GM12891 (cell line): ENCODE measurements around the gene NPBWR2.

Experiments used
- DNase-seq: peaks from one replicate; pipeline ENCODE4 v3.0.0; 2011; ENCODE audit warnings: low spot score; ENCODE audit not compliant: insufficient read length
- FAIRE-seq: peaks from 2 replicates; lab custom pipeline; 2011; peaks lifted over from hg19 to GRCh38; lab: Jason Lieb, UNC
- PAX5 ChIP-seq: IDR thresholded peaks from 2 replicates; pipeline ENCODE4 v1.6.1; 2011; ENCODE audit warnings: low read length, moderate library complexity, mild to moderate bottlenecking; ENCODE audit not compliant: insufficient read depth, severe bottlenecking
- POLR2A ChIP-seq: IDR thresholded peaks from 2 replicates; pipeline ENCODE4 v1.6.1; 2011; ENCODE audit warnings: low read depth, low read length, control low read depth
- POLR2AphosphoS5 ChIP-seq: IDR thresholded peaks from 2 replicates; pipeline ENCODE4 v1.6.1; 2011; ENCODE audit warnings: low read depth, low read length, control low read depth
- POU2F2 ChIP-seq: IDR thresholded peaks from 2 replicates; pipeline ENCODE4 v1.6.1; 2011; ENCODE audit warnings: low read depth, mild to moderate bottlenecking, control low read depth, low read length, moderate library complexity
- SPI1 ChIP-seq: IDR thresholded peaks from 2 replicates; pipeline ENCODE4 v1.6.1; 2011; ENCODE audit warnings: low read depth, low read length, control low read depth
- TAF1 ChIP-seq: IDR thresholded peaks from 2 replicates; pipeline ENCODE4 v1.6.1; 2011; ENCODE audit warnings: low read depth, low read length, control low read depth

The NPBWR2 gene

DNA sequence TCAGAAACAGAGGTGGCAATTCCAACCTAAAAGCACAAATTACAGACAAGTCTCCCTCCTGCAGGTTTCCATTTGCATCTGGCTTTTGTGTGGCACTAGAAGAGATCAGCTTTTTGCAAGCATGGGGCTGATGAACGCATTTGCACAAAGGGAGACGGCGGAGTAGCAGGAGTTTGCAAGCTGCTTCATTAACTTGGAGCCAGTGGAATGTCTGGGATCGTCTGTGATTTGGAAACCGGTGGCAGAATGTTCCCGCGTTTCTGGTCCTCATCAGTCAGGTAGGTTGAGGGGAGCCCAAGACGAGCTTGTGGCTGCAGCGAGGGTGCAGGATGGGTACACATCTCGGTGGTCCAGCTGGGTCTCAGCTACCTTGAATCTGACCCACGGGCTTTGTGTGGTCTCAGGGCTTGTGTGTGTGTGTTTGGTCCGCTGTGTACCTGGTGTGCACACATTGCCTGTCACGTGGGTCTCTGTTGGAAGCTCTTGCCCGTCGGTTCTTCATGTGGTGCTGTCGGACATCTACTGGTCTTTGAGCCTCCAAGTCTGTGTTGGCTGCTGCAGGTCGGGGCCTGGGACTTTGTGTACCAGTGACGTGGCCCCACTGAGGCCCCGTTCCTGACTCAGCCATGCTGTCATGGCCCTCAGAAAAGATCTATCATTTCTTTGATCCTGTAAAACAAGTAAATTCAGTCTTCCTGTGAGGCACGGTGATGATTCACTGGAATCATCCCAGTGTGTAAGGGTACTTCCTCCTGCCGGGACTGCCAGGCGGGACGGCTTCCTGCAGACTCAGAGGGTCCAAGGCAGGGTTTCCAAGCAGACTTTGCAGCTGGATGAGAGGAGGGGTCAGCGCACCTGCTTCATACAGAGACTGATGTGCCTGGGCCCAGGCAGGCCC is 44.5 kb upstream of the NPBWR2 start:
- DNase-seq: no peak
- FAIRE-seq: no peak
- TF ChIP-seq POU2F2: no peak

DNA sequence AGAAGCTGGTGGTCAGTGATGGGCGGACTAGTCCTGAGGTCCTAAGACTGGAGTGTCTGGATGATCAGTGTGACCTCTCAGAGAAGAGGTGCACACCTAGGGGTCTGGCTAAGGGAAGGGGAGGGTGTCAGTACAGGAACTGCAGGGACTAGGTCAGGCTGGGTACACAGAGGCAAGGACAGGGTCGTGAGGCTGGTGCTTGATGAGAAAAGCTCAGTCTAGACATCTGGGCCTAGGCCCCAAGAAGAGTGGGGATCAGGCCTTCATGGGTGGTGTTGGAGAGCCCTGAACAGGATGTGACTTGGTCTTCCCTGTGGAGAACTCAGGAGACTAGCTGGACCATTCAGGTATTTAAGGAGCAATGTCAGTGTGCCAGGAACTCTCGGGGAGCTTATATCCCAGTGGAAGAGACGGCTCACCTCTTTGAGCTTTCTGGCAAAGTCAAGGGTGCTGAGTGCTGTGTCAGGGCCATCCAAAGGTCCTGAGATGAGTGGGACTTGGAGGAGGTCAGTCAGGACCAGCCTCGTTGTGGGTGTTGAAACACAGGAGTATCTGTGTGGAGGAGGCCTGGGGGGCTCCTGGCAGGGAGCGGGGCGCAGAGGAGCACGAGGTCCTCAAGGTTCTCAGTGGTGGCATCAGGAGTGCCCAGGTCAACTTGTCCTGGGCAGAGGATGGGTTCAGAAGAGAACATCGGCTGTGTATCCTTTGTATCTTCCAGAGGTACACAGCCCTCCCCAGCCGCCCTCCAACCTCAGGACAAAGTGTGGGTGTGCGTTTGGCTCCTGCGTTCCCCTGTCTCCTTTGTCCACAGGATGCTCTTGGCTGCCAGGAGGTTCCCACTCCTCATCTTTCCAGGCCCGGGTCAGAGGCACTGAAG is 43.6 kb upstream of the NPBWR2 start:
- DNase-seq: no peak
- TF ChIP-seq PAX5: no peak
- no peak for FAIRE-seq

DNA sequence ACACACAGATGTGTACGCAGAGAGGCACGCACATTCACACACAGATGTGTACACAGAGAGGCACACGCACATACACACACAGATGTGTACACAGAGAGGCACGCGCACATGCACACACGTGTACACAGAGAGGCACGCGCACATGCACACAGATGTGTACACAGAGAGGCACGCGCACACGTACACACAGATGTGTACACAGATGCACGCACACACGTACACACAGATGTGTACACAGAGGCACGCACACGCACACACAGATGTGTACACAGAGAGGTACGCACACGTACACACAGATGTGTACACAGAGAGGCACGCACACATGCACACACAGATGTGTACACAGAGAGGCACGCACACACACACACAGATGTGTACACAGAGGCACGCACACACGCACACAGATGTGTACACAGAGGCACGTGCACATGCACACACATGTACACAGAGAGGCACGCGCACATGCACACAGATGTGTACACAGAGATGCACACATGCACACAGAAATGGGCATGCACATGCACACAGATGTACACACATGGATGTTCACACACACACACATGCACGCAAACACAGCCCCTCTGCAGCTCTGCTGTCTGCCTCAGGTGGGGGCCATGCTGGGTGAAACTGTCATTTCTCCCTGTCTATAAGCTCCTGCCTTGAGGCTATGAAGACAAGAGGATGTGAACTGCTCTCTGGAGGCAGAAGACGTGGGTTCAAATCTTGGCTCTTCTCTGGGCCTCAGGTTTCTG is 42.6 kb upstream of the NPBWR2 start:
- FAIRE-seq: peak; percentile 9
- TF ChIP-seq TAF1 (no peak), POU2F2 (no peak), POLR2A (no peak), POLR2AphosphoS5 (no peak), SPI1 (no peak), PAX5 (no peak)
- DNase-seq: no peak

DNA sequence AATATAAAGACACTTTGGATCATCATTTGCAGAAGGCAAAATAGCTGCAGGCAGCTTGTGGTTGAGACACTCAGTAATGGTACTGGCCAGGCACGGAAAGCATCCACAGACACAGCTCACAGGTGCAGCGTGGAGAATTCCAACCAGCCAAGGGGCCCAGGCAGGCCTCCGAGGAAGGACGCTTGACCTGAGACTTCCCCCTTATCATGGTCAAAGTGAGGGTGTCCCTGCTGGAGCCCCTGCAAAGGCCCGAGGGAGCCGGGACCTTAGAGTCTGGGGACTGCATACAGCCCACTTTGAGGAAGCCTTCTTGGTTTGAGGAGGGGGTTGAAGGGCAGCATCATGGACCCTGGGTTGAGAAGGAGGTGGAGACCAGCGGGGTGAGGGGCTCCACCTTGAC is 41.8 kb upstream of the NPBWR2 start:
- DNase-seq: no peak

GRCh38 chr20:64148581-64148980 is 41.2 kb upstream of the NPBWR2 start:
- DNase-seq: no peak
- TF ChIP-seq POLR2AphosphoS5 (no peak), PAX5 (no peak), POU2F2 (no peak), POLR2A (no peak), TAF1 (no peak), SPI1 (no peak)
- FAIRE-seq: no peak

More for the DNA sequence above, 41.8 kb upstream of the NPBWR2 start:
- TF ChIP-seq TAF1 (no peak), POLR2A (no peak), SPI1 (no peak), PAX5 (no peak), POLR2AphosphoS5 (no peak), POU2F2 (no peak)
- FAIRE-seq: no peak

DNA sequence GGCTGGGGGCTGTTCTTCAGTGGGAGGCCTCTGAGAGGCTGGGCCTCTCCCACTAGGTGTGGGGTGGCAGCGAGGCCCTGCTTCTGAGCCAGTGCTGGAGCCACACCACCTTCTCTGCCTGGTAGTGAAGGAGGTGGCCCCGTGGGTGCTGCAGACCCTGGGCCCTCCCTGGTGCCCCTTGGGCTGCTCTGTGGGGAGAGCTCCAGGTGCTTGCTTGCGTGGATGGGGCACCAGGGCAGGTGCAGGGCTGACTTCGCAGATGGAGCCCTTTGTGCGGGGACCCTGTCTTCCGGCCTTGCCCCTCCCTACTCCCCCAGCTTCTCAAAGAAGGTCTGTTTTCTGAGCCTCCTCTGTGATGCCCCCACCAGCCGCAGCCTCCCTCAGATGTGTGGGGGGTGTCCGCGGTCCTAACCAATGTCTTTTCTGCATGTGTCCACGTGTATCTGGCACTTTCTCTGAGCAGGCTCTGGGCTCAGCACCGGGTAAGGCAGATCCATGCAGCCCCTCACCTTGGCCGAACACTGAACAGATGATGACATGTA is 39.6 kb upstream of the NPBWR2 start:
- FAIRE-seq (no peak), DNase-seq (no peak)
- no peak for TF ChIP-seq SPI1
- TF ChIP-seq POLR2AphosphoS5: no peak
- TF ChIP-seq PAX5: no peak
- no peak for TF ChIP-seq POLR2A
- TF ChIP-seq TAF1: no peak
- no peak for TF ChIP-seq POU2F2

DNA sequence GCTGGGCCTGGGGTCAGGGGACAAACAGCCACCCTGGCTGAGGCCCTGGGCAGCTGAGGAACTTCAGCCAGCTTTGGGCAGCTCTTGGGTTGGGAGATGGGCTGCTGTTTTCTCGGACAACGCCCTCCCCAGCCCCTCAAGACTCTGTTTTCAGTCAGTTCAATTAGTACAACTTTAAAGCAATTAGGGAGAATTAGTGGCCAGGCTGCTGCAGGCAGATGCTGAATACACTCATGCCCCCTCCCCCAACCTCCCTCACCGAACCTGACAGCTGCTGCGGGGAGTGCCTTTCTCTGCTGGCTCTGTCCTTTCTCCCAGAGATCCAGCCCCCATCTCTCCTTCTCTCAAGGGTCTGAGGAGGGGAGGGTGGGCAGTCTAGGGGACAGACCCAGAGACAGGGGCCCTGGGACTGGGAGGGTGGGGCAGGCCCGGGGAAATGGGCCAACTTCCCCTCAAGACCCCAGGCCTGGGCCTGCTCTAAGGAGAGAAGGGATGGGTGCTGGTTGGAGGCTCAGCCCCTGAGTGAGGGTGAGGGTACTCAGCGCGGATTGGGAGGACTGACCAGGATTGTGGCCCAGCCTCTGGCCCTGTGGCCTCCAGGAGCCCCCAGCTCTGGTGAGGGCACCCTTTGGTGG is 39.1 kb upstream of the NPBWR2 start:
- TF ChIP-seq POLR2A: no peak
- TF ChIP-seq POLR2AphosphoS5: no peak
- TF ChIP-seq TAF1: no peak
- TF ChIP-seq POU2F2: no peak
- no peak for TF ChIP-seq PAX5
- TF ChIP-seq SPI1: no peak
- no peak for DNase-seq
- no peak for FAIRE-seq

GRCh38 chr20:64145458-64146300 is 38.3 kb upstream of the NPBWR2 start:
- FAIRE-seq: no peak
- TF ChIP-seq PAX5: no peak
- TF ChIP-seq SPI1: no peak
- no peak for TF ChIP-seq POU2F2
- no peak for TF ChIP-seq TAF1
- no peak for TF ChIP-seq POLR2A
- TF ChIP-seq POLR2AphosphoS5: no peak

More at GRCh38 chr20:64145458-64146300, 38.3 kb upstream of the NPBWR2 start:
- no peak for DNase-seq
